ENCODE results near the gene PUM1.

Gene PUM1

DNA sequence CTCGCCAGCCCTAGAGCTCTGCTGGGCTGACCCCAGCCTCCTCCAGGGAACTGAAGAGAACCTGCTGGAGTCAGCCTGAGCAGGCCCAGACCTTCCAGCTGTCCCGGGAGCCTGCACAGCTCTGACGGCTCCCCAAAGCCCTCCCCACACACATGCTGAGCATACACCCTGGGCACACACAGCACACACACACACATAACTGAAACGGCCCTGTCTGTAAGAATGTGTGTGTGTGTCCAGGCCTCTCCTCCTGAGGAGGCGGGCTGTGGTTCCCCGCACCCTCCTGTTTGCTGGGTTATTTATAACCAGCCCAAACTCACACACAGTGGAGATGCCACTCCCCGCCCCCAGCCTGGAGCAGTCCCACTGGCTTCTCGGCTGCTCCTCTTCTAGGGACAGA, 177.1 kb downstream of the PUM1 start:
- no peak for FAIRE-seq

- FAIRE-seq = no peak
Observed at GRCh38 chr1:30887485-30888315, 177.8 kb downstream of the PUM1 start.

DNA sequence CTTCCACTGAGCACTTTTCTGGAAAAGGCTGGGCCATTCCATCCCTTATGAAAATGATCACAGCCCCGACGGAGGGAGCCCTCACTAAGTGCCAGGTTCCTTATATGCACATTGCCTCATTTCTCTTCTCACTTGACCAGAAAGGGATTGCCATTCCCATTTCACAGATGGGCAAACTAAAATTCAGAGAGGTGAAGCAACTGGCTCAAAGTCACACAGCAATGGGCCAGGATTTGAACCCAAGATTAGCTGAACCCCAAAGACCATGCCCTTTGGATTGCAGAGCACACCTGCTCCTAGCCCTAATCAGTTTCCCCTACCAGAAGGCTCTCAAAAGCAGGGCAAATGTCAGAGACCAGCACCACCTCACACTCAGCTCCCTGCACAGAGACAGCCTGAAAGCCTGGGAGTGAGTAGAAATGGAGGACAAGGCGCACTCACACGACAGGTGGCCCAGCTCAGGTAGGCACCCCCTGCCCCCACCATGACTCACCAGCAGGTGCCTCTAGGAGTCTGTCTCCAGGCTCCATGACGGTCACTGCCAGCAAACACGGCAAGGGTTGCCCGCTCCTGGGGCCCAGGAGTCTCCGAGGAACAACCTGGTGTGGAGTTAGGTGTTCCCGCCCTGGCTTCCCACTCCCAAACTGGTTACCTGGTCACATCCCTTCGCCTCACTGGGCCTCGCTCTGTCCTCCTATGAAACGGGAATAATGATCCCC, 178.6 kb downstream of the PUM1 start:
- FAIRE-seq = no peak

DNA sequence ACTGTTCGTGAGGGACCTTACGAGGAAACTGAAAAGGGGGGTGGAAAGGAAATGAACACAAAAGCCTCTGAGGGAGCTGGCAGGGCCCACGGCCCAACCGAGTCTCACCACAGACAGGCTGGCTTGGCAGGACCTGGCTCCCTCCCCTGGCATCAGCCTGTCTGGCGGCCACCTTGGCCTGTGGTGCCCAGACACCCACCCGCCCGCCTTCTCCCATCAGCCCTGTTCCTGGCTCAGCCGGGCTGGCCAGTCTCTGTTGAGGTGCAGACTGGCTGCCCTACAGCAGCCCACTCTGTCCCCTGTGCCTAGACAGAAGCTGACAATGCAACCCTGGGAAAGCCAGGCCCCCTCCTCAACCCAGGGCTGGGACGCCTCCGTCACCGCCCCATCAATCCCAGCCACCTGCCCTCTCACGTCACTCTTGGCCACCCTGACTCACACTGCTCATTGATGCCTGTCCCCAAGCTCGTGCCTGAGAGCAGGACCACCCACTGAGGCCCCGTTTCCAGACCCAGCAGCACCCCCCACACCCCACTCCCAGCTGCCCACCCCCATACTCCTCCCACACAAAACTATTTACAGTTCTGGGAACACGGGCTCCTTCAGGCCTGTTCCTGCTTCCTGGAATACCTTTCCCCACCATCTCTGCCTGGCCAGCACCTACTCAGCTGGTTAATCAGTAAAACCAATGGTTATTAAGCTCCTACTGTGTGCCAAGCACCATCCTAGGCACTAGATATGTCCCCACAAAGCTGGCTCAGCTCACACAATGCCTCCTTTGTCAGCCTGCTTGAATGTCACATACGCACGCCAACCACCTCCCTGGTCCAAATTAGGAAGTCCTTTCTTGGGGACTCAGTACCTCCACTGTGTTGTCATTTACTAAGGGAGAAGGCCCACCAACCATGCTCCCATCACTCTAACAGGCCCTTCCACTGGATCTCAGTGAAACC, 179.7 kb downstream of the PUM1 start:
- no peak for FAIRE-seq

DNA sequence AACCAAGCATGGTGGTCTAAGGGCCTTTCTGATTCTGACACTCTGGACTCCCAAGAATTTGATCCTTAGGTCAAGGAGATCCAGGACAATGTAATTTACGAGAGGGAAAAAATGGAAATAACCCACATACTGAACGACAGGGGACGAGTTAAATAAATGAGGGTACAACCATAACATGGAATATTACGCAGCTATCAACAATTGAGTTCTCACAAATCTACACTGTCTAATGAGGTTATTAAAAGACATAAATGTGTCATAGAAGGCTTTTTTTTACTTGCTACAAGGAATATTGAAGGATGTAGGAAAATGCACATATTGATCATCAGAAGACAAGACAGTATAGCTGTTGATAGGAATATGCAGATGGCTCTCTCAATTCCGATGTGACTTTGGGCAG, 180.8 kb downstream of the PUM1 start:
- FAIRE-seq = peak; percentile 11

DNA sequence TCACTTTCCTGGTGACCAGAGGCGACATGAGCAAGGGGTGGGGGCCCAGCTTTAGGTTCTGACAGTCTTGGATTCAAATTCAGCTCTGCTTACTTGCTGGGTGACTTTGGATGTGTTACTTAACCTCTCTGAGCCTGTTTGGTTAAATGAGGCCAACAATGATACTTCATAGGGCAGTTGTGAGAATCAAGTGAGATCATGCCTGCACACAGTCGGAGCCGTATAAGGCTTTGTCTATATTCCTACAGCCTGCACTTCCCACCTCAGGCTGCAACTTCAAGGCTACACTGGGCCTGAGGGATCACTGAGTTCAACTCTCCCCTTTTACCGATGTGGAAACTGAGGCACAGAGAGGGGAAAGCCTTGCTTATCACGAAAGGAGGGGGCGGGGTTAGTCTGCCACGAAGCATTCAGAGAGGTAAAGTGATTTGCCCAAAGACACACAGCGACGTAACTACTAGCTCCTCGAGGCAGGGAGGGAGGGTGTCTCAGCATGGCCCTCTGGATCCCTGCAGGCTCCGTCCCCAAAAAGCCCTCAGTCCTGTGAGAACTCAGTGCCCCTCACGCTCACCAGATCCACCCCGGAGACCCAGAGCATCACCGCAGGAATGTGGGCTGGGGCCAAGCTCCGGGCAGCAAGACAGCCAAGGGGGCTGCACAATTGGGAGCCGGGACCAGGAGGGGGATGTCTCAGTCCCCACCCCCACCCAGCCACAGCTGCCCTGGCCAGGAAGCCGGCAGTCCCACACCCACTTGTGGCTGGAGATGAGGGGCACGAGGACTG, 181.9 kb downstream of the PUM1 start:
- no peak for FAIRE-seq

DNA sequence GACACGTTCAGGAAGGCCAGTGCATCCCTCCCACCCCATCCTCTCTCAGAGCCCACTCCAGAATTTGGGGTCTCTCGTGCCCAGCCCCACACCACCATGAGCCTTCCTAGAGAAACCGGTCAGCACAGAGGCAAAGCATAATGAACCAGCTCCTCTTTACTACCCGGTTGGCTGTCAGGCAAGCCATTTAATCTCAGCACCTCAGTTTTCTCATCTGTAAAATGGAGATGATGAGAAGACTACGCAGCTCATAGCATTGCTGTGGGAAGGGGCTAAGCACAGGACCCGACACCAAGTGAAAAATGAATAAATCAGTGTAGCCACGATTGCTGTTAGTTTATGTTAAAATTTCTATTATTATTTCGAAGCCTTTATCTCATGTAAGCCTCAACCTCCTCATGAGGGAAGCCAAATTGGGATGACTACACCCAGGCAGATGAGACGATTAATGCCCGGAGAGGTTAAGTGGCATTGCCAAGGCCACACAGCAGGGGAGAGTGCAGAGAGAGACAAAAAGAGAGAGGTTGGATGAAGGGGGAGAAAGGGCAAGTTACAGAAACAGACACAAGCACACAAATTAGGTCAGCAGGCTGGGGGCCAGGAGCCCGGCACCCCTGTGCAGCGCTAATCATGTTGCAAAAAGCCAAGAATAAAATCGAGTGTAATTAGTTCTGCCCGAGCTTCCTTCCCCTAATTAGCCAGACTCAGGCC, 182.7 kb downstream of the PUM1 start:
- no peak for FAIRE-seq

Data from G401.6 (cell line).